Kidney epithelial cell (primary cell): ENCODE measurements around the gene ADCY2. TPM values are rescaled to one million over a fixed set of nuclear protein-coding genes. Genes with fewer than 3 reads are reported as not detected.
A peak's percentile ranks its signal among the peaks of the same experiment; 100 is the strongest.

Experiments
- DNase-seq: peaks from one replicate; pipeline ENCODE4 v3.0.0-alpha.2; 2010; ENCODE audit warnings: low read depth
- H3K27me3 ChIP-seq: 2 replicates; pipeline ENCODE4 v1.6.0; 2011; ENCODE audit warnings: low read length; ENCODE audit not compliant: control insufficient read depth, insufficient read depth
- H3K36me3 ChIP-seq: 2 replicates; pipeline ENCODE4 v1.5.1; 2011; ENCODE audit warnings: low read length; ENCODE audit not compliant: control insufficient read depth, insufficient read depth
- H3K4me3 ChIP-seq: 2 replicates; pipeline ENCODE4 v1.5.1; 2011; ENCODE audit warnings: low read depth, mild to moderate bottlenecking, control low read depth, low read length
- CTCF ChIP-seq: IDR thresholded peaks from 2 replicates; pipeline ENCODE4 v1.5.1; 2011; ENCODE audit warnings: mild to moderate bottlenecking, moderate library complexity, low read length, control low read depth, inconsistent platforms; ENCODE audit not compliant: insufficient read depth, poor library complexity, severe bottlenecking
- total RNA-seq: library from RNA; depleted of rRNA; stranded (reverse); fragments of >200 nt; gene quantifications from 2 replicates; pipeline ENCODE4 v1.2.3, GENCODE V29; 2015

ADCY2 gene
- total RNA-seq, 1 donor from 2014 or later, result 0.25 TPM

GRCh38 chr5:7846327-7846726 lies 450.4 kb downstream of the ADCY2 start:
- Histone ChIP-seq H3K36me3 (no peaks in the 10 kb centered on the region), H3K4me3 (no peak overlapping the region), H3K27me3 (peaks cover 12% of the 10 kb centered on the region)
- DNase-seq, result no peak
- no peak for TF ChIP-seq CTCF

GRCh38 chr5:7848296-7848695 lies 452.4 kb downstream of the ADCY2 start:
- TF ChIP-seq CTCF, result no peak
- DNase-seq, result no peak
- Histone ChIP-seq H3K27me3 (peaks cover 12% of the 10 kb centered on the region), H3K4me3 (no peak overlapping the region), H3K36me3 (no peaks in the 10 kb centered on the region)

- no peak for DNase-seq
- TF ChIP-seq CTCF, result peak; percentile 26
- peak overlapping the region; percentile 61 for H3K4me3 ChIP-seq
- H3K27me3 ChIP-seq, result peaks cover 12% of the 10 kb centered on the region
- no peaks in the 10 kb centered on the region for H3K36me3 ChIP-seq
Measured at GRCh38 chr5:7849681-7850394, 453.9 kb downstream of the ADCY2 start.

GRCh38 chr5:7850395-7851239 lies 454.7 kb downstream of the ADCY2 start, which contains the start of gene CFAP90:
Gene CFAP90 (minus strand): TSS chr5:7851133. CDS start chr5:7851021, 112 bp downstream.
- TF ChIP-seq CTCF, result peak; percentile 59
- DNase-seq, result no peak
- H3K4me3 ChIP-seq, result peak within 1 kb of the TSS; percentile 61
- H3K27me3 ChIP-seq, result peaks cover 12% of the 10 kb centered on the region
- no peaks in the 10 kb centered on the region for H3K36me3 ChIP-seq

- peaks cover 12% of the 10 kb centered on the region for H3K27me3 ChIP-seq
- no peak for DNase-seq
- H3K36me3 ChIP-seq, result no peaks in the 10 kb centered on the region
- no peak for TF ChIP-seq CTCF
- H3K4me3 ChIP-seq, result peak overlapping the region; percentile 61
Measured at GRCh38 chr5:7851240-7851592, 455.3 kb downstream of the ADCY2 start.
